ENCODE measurements around the gene AKAIN1. TPM values are rescaled to one million over a fixed set of nuclear protein-coding genes. Genes with fewer than 3 reads are reported as not detected.
A peak's percentile ranks its signal among the peaks of the same experiment; 100 is the strongest.

The AKAIN1 gene, protein sequence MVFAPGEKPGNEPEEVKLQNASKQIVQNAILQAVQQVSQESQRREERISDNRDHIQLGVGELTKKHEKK
- polyA plus RNA-seq (2012; ENCODE audit: insufficient read length, low read depth) = not detected

GRCh38 chr18:5197032-5197434 is at the start of gene AKAIN1:
AKAIN1 (minus strand) TSS chr18:5197257; CDS start chr18:5197053, 204 bp downstream.
- TF ChIP-seq REST (IDR thresholded peaks at IDR 0.05; ENCODE audit: insufficient read depth in 1 of 2, low read depth in 2 of 2, low read length in 2 of 2) (peak; percentile 93 to 97), SIN3A (IDR thresholded peaks at IDR 0.05; ENCODE audit: borderline replicate concordance, insufficient read depth, low read length) (no peak)

DNA sequence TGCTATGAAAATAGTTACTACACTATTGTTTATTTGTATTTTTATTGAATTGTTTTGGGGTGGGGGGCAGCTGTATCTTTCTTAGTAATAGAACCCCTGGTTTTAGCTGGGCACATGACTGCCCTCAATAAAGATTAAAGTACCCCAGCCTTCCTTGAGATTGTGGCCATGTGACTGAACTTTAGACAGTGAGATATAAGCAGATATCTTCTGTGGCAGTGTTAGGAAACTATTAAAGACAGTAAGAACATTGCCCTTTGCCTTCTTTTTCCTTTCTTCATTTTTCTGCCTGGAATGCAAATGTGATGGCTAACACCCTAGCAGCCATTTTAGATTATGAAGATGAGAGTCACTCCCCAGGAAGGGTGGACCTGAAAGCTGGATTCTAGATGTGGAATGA is 47.9 kb upstream of the AKAIN1 start:
- TF ChIP-seq REST (IDR thresholded peaks at IDR 0.05; ENCODE audit: insufficient read depth in 1 of 2, low read depth in 2 of 2, low read length in 2 of 2) (no peak), TAF1 (IDR thresholded peaks at IDR 0.05; ENCODE audit: borderline replicate concordance, insufficient read depth, low read length) (no peak), POLR2AphosphoS5 (IDR thresholded peaks at IDR 0.05; ENCODE audit: low read depth, low read length) (no peak), SIN3A (IDR thresholded peaks at IDR 0.05; ENCODE audit: borderline replicate concordance, insufficient read depth, low read length) (no peak), FOXP2 (optimal IDR thresholded peaks at IDR 0.05; ENCODE audit: borderline replicate concordance, extremely low read depth, extremely low read length, insufficient read depth) (no peak)

GRCh38 chr18:5239447-5239846 is 42.4 kb upstream of the AKAIN1 start:
- no peak for TF ChIP-seq REST (IDR thresholded peaks at IDR 0.05; ENCODE audit: insufficient read depth in 1 of 2, low read depth in 2 of 2, low read length in 2 of 2)
- TF ChIP-seq SIN3A (IDR thresholded peaks at IDR 0.05; ENCODE audit: borderline replicate concordance, insufficient read depth, low read length) = no peak
- no peak for TF ChIP-seq TAF1 (IDR thresholded peaks at IDR 0.05; ENCODE audit: borderline replicate concordance, insufficient read depth, low read length)
- TF ChIP-seq FOXP2 (optimal IDR thresholded peaks at IDR 0.05; ENCODE audit: borderline replicate concordance, extremely low read depth, extremely low read length, insufficient read depth) = no peak
- TF ChIP-seq POLR2AphosphoS5 (IDR thresholded peaks at IDR 0.05; ENCODE audit: low read depth, low read length) = no peak

GRCh38 chr18:5238371-5238976 is 41.4 kb upstream of the AKAIN1 start:
- TF ChIP-seq REST (IDR thresholded peaks at IDR 0.05; ENCODE audit: insufficient read depth in 1 of 2, low read depth in 2 of 2, low read length in 2 of 2) (no peak), POLR2AphosphoS5 (IDR thresholded peaks at IDR 0.05; ENCODE audit: low read depth, low read length) (no peak), FOXP2 (optimal IDR thresholded peaks at IDR 0.05; ENCODE audit: borderline replicate concordance, extremely low read depth, extremely low read length, insufficient read depth) (no peak), SIN3A (IDR thresholded peaks at IDR 0.05; ENCODE audit: borderline replicate concordance, insufficient read depth, low read length) (no peak), TAF1 (IDR thresholded peaks at IDR 0.05; ENCODE audit: borderline replicate concordance, insufficient read depth, low read length) (no peak)
